NB4 (cell line): ENCODE measurements around the gene ADAMTS12.

ENCODE experiments used
- MYC ChIP-seq: IDR thresholded peaks from 2 replicates; pipeline ENCODE4 v1.6.1; 2011; ENCODE audit warnings: low read depth, low read length
- POLR2A ChIP-seq: IDR thresholded peaks from 2 replicates; pipeline ENCODE4 v1.6.1; 2011; ENCODE audit warnings: mild to moderate bottlenecking; ENCODE audit not compliant: insufficient read length; ENCODE audit errors: extremely low read depth
- TF ChIP-seq, protein P1 (sequence below): IDR thresholded peaks from one replicate; pipeline ENCODE4 v1.5.1; 2012; ENCODE audit warnings: low read depth, low read length

DNA sequence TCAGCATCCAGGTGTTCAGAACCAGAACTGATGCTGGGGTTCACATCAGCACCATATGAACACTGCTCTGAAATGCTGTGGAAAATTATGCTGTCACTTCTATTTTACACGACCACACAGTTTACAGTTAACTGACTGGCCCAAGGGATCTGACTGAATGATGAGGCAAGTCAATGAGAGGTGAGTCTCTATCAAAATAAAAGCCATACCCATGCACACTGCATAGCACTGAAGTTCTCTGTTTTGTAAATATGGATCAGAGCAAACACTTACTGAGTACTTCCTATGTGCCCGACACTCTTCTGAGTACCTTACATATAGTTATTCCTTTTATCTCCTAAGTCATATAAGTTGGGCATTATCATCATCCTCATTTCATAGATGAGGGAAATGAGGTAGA lies 328.3 kb downstream of the ADAMTS12 start:
- TF ChIP-seq MYC = no peak
- TF ChIP-seq POLR2A = no peak
- TF ChIP-seq, protein P1, sequence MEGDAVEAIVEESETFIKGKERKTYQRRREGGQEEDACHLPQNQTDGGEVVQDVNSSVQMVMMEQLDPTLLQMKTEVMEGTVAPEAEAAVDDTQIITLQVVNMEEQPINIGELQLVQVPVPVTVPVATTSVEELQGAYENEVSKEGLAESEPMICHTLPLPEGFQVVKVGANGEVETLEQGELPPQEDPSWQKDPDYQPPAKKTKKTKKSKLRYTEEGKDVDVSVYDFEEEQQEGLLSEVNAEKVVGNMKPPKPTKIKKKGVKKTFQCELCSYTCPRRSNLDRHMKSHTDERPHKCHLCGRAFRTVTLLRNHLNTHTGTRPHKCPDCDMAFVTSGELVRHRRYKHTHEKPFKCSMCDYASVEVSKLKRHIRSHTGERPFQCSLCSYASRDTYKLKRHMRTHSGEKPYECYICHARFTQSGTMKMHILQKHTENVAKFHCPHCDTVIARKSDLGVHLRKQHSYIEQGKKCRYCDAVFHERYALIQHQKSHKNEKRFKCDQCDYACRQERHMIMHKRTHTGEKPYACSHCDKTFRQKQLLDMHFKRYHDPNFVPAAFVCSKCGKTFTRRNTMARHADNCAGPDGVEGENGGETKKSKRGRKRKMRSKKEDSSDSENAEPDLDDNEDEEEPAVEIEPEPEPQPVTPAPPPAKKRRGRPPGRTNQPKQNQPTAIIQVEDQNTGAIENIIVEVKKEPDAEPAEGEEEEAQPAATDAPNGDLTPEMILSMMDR = no peak
